GM10248 (cell line): ENCODE data around the gene USP35.

Source experiments
- CTCF ChIA-PET: fragments of 300-600 bp; sonication (Branson Sonifier 250); formaldehyde crosslinking; extraction: SDS; loops from one replicate; lab custom pipeline; 2021; ENCODE audit warnings: antibody characterized with exemption; lab: Yijun Ruan, JAX
- POLR2A ChIA-PET: fragments of 350-650 bp; sonication (Branson Sonifier 250); formaldehyde crosslinking; extraction: SDS; loops from one replicate; lab custom pipeline; 2020; ENCODE audit warnings: antibody characterized with exemption; lab: Yijun Ruan, JAX
- DNase-seq: peaks from one replicate; pipeline ENCODE4 v3.0.0; 2012; ENCODE audit errors: extremely low spot score
- CTCF ChIP-seq: IDR thresholded peaks from 2 replicates; pipeline ENCODE4 v1.5.1; 2012; ENCODE audit warnings: mild to moderate bottlenecking, low read depth; ENCODE audit errors: extremely low read depth, missing control alignments, control extremely low read depth

The USP35 gene

GRCh38 chr11:78205691-78206090, 17.0 kb downstream of the USP35 start:
- TF ChIP-seq CTCF: no peak
- ChIA-PET CTCF (interaction anchor here (1.1 kb wide), 1 partner anchor 14 kb away, joined by 3 read pairs; no protein-coding TSS in a partner anchor), POLR2A (no interaction called here)
- DNase-seq: no peak

GRCh38 chr11:78207532-78208256, 19.0 kb downstream of the USP35 start:
- ChIA-PET POLR2A (no interaction called here), CTCF (interaction anchor here (1.0 to 1.9 kb wide), 3 partner anchors 9 to 357 kb away, joined by 3 to 5 read pairs (median 5); no protein-coding TSS in a partner anchor)
- DNase-seq: no peak
- no peak for TF ChIP-seq CTCF

GRCh38 chr11:78208257-78209165, 19.8 kb downstream of the USP35 start:
- TF ChIP-seq CTCF: no peak
- POLR2A ChIA-PET: no interaction called here
- DNase-seq: no peak
- CTCF ChIA-PET: interaction anchor here (1.3 kb wide), 1 partner anchor 8 kb away, joined by 3 read pairs; no protein-coding TSS in a partner anchor

- POLR2A ChIA-PET: no interaction called here
- CTCF ChIA-PET: interaction anchor here (1.3 kb wide), 1 partner anchor 9 kb away, joined by 3 read pairs; no protein-coding TSS in a partner anchor
- no peak for DNase-seq
- no peak for TF ChIP-seq CTCF
Measured at GRCh38 chr11:78209478-78209877, 20.8 kb downstream of the USP35 start.

- CTCF ChIA-PET: no interaction called here
- DNase-seq: no peak
- no peak for TF ChIP-seq CTCF
- POLR2A ChIA-PET: no interaction called here
Measured at GRCh38 chr11:78210000-78210608, 21.4 kb downstream of the USP35 start.

- CTCF ChIA-PET: no interaction called here
- POLR2A ChIA-PET: interaction anchor here (0.6 kb wide), 1 partner anchor 172 kb away, joined by 6 read pairs; no protein-coding TSS in a partner anchor
- no peak for TF ChIP-seq CTCF
Measured at GRCh38 chr11:78211565-78211964, 22.8 kb downstream of the USP35 start.

More at GRCh38 chr11:78211565-78211964, 22.8 kb downstream of the USP35 start:
- no peak for DNase-seq
